ENCODE measurements around the gene GDPD3. TPM values are rescaled to one million over a fixed set of nuclear protein-coding genes. Genes with fewer than 3 reads are reported as not detected.

Gene GDPD3
- total RNA-seq, 1 donor from 2014 or later, result 6.1 TPM

- Mint-ChIP-seq H3K4me1 (peaks cover 19% of the 10 kb centered on the region), H3K27me3 (no peaks in the 10 kb centered on the region), H3K27ac (no peak overlapping the region), H3K4me3 (no peak overlapping the region), H3K36me3 (ENCODE audit: low read depth) (peaks cover 4% of the 10 kb centered on the region), H3K9me3 (no peaks in the 10 kb centered on the region)
- DNase-seq (no peak), ATAC-seq (ENCODE audit: low read depth) (no peak)
- CTCF ChIA-PET, result no interaction called here
- intact Hi-C loops (cut with micrococcal nuclease), result loop anchor here (5.0 kb wide), 1 partner anchor 42 kb away; no protein-coding TSS in a partner anchor
- no peak for TF ChIP-seq CTCF (IDR thresholded peaks at IDR 0.05)
- POLR2A ChIA-PET, result interaction anchor here (0.6 to 0.9 kb wide), 2 partner anchors 29 to 60 kb away, joined by 3 read pairs; partner anchors contain the start of gene YPEL3
These were observed 11.6 kb upstream of the GDPD3 start for GRCh38 chr16:30124985-30125379.

- no peak for TF ChIP-seq CTCF (IDR thresholded peaks at IDR 0.05)
- Mint-ChIP-seq H3K9me3 (no peaks in the 10 kb centered on the region), H3K4me1 (peaks cover 22% of the 10 kb centered on the region), H3K27me3 (no peaks in the 10 kb centered on the region), H3K27ac (peak overlapping the region; percentile 76), H3K36me3 (ENCODE audit: low read depth) (peaks cover 16% of the 10 kb centered on the region), H3K4me3 (peak overlapping the region; percentile 86)
- ChIA-PET POLR2A (interaction anchor here (0.7 to 2.6 kb wide), 8 partner anchors 11 to 63 kb away, joined by 3 to 26 read pairs (median 4); partner anchors contain the start of genes ALDOA, CORO1A and TBX6), CTCF (no interaction called here)
- intact Hi-C loops (cut with micrococcal nuclease), result loop anchor here (1.0 to 5.0 kb wide), 5 partner anchors 26 to 61 kb away; partner anchors contain the start of genes ALDOA, CORO1A and YPEL3
- ATAC-seq (ENCODE audit: low read depth), result peak; percentile 5
- DNase-seq, result peak; percentile 21
These were observed 9.3 kb upstream of the GDPD3 start for GRCh38 chr16:30122604-30123160.

GRCh38 chr16:30121741-30122571, 8.6 kb upstream of the GDPD3 start:
- Mint-ChIP-seq H3K27me3 (no peaks in the 10 kb centered on the region), H3K36me3 (ENCODE audit: low read depth) (peaks cover 21% of the 10 kb centered on the region), H3K27ac (peak overlapping the region; percentile 76), H3K9me3 (no peaks in the 10 kb centered on the region), H3K4me3 (peak overlapping the region; percentile 86), H3K4me1 (peaks cover 22% of the 10 kb centered on the region)
- ChIA-PET CTCF (no interaction called here), POLR2A (interaction anchor here (2.6 kb wide), 1 partner anchor 30 kb away, joined by 18 read pairs; the partner anchor contains the start of gene TBX6)
- intact Hi-C loops (cut with micrococcal nuclease), result loop anchor here (5.0 kb wide), 1 partner anchor 45 kb away; no protein-coding TSS in a partner anchor
- no peak for ATAC-seq (ENCODE audit: low read depth)
- no peak for DNase-seq
- TF ChIP-seq CTCF (IDR thresholded peaks at IDR 0.05), result no peak

GRCh38 chr16:30120340-30121105, 7.2 kb upstream of the GDPD3 start:
- ChIA-PET CTCF (no interaction called here), POLR2A (interaction anchor here (0.6 to 2.1 kb wide), 6 partner anchors 28 to 424 kb away, joined by 3 to 12 read pairs (median 4); partner anchors contain the start of genes CORO1A and TBX6)
- no peak for DNase-seq
- peak overlapping the region; percentile 6 for H3K27ac Mint-ChIP-seq
- no peaks in the 10 kb centered on the region for H3K9me3 Mint-ChIP-seq
- H3K4me3 Mint-ChIP-seq, result peak overlapping the region; percentile 24
- TF ChIP-seq CTCF (IDR thresholded peaks at IDR 0.05), result no peak
- intact Hi-C loops (cut with micrococcal nuclease), result loop anchor here (5.0 kb wide), 1 partner anchor 47 kb away; no protein-coding TSS in a partner anchor
- H3K27me3 Mint-ChIP-seq, result no peaks in the 10 kb centered on the region
- H3K36me3 Mint-ChIP-seq (ENCODE audit: low read depth), result peaks cover 27% of the 10 kb centered on the region
- ATAC-seq (ENCODE audit: low read depth), result no peak
- peaks cover 22% of the 10 kb centered on the region for H3K4me1 Mint-ChIP-seq

Measured in activated B cell treated with CpG ODN at 0.5 μM for 24 hours (primary cell).